DND-41 (cell line): ENCODE data around the gene RNF144A.

Experiments used
- CTCF ChIP-seq: IDR thresholded peaks from 2 replicates; pipeline ENCODE4 v1.5.1; 2012; ENCODE audit warnings: borderline replicate concordance, low read length, moderate library complexity, mild to moderate bottlenecking; ENCODE audit not compliant: poor library complexity, severe bottlenecking; ENCODE audit errors: extremely low read depth
- EZH2 ChIP-seq: IDR thresholded peaks from 3 replicates; pipeline ENCODE4 v1.6.1; 2012; ENCODE audit warnings: borderline replicate concordance, low read depth, mild to moderate bottlenecking, moderate library complexity, low read length, inconsistent platforms; ENCODE audit not compliant: severe bottlenecking

GRCh38 chr2:7027956-7028655 is 110.9 kb downstream of the RNF144A start:
- no peak for TF ChIP-seq CTCF
- TF ChIP-seq EZH2: no peak
